IPS-15b (cell line): Measurements from ENCODE around the gene PSORS1C1.

Source experiments
- H3K27me3 ChIP-seq: one replicate; pipeline ENCODE4 v1.6.1; 2013; ENCODE audit warnings: low read length; ENCODE audit not compliant: control insufficient read depth, insufficient read depth
- H3K36me3 ChIP-seq: one replicate; pipeline ENCODE4 v1.6.1; 2013; ENCODE audit warnings: low read length; ENCODE audit not compliant: control insufficient read depth, insufficient read depth
- H3K4me1 ChIP-seq: one replicate; pipeline ENCODE4 v1.6.1; 2013; ENCODE audit warnings: mild to moderate bottlenecking, low read length; ENCODE audit not compliant: control insufficient read depth, insufficient read depth
- H3K4me3 ChIP-seq: one replicate; pipeline ENCODE4 v1.5.1; 2013; ENCODE audit warnings: low read depth, low read length
- H3K9ac ChIP-seq: one replicate; pipeline ENCODE4 v1.6.1; 2013; ENCODE audit warnings: low read depth, mild to moderate bottlenecking, low read length
- H3K9me3 ChIP-seq: one replicate; pipeline ENCODE4 v1.6.1; 2013; ENCODE audit warnings: mild to moderate bottlenecking, low read length; ENCODE audit not compliant: control insufficient read depth, insufficient read depth

PSORS1C1 gene

GRCh38 chr6:31083742-31084354 is 30.8 kb upstream of the PSORS1C1 start:
- peaks cover 10% of the 10 kb centered on the region for H3K4me1 ChIP-seq
- H3K36me3 ChIP-seq: no peaks in the 10 kb centered on the region
- H3K9ac ChIP-seq: no peak overlapping the region
- H3K9me3 ChIP-seq: no peaks in the 10 kb centered on the region
- no peaks in the 10 kb centered on the region for H3K27me3 ChIP-seq
- H3K4me3 ChIP-seq: no peak overlapping the region

- no peaks in the 10 kb centered on the region for H3K27me3 ChIP-seq
- H3K9ac ChIP-seq: no peak overlapping the region
- peaks cover 10% of the 10 kb centered on the region for H3K4me1 ChIP-seq
- H3K4me3 ChIP-seq: no peak overlapping the region
- no peaks in the 10 kb centered on the region for H3K9me3 ChIP-seq
- H3K36me3 ChIP-seq: no peaks in the 10 kb centered on the region
These were observed 27.7 kb upstream of the PSORS1C1 start for GRCh38 chr6:31086788-31087440.

- Histone ChIP-seq H3K9me3 (no peaks in the 10 kb centered on the region), H3K4me1 (peaks cover 10% of the 10 kb centered on the region), H3K36me3 (no peaks in the 10 kb centered on the region), H3K27me3 (no peaks in the 10 kb centered on the region), H3K4me3 (no peak overlapping the region), H3K9ac (no peak overlapping the region)
These were observed 27.0 kb upstream of the PSORS1C1 start for GRCh38 chr6:31087494-31088089.

GRCh38 chr6:31090275-31090972 is 24.2 kb upstream of the PSORS1C1 start:
- Histone ChIP-seq H3K9ac (no peak overlapping the region), H3K27me3 (no peaks in the 10 kb centered on the region), H3K36me3 (no peaks in the 10 kb centered on the region), H3K9me3 (no peaks in the 10 kb centered on the region), H3K4me1 (peaks cover 7% of the 10 kb centered on the region), H3K4me3 (no peak overlapping the region)

GRCh38 chr6:31090973-31091364 is 23.6 kb upstream of the PSORS1C1 start:
- Histone ChIP-seq H3K4me1 (peaks cover 7% of the 10 kb centered on the region), H3K27me3 (no peaks in the 10 kb centered on the region), H3K36me3 (no peaks in the 10 kb centered on the region), H3K9ac (no peak overlapping the region), H3K4me3 (no peak overlapping the region), H3K9me3 (no peaks in the 10 kb centered on the region)

GRCh38 chr6:31091680-31092079 is 22.9 kb upstream of the PSORS1C1 start:
- Histone ChIP-seq H3K36me3 (no peaks in the 10 kb centered on the region), H3K9ac (no peak overlapping the region), H3K4me3 (no peak overlapping the region), H3K9me3 (no peaks in the 10 kb centered on the region), H3K27me3 (no peaks in the 10 kb centered on the region), H3K4me1 (peaks cover 6% of the 10 kb centered on the region)

GRCh38 chr6:31092238-31092637 is 22.4 kb upstream of the PSORS1C1 start:
- H3K4me1 ChIP-seq: peaks cover 2% of the 10 kb centered on the region
- H3K27me3 ChIP-seq: no peaks in the 10 kb centered on the region
- no peaks in the 10 kb centered on the region for H3K36me3 ChIP-seq
- H3K9me3 ChIP-seq: no peaks in the 10 kb centered on the region
- H3K4me3 ChIP-seq: no peak overlapping the region
- no peak overlapping the region for H3K9ac ChIP-seq

GRCh38 chr6:31092769-31093505 is 21.7 kb upstream of the PSORS1C1 start:
- Histone ChIP-seq H3K4me3 (no peak overlapping the region), H3K36me3 (no peaks in the 10 kb centered on the region), H3K9me3 (no peaks in the 10 kb centered on the region), H3K27me3 (no peaks in the 10 kb centered on the region), H3K9ac (no peak overlapping the region), H3K4me1 (no peaks in the 10 kb centered on the region)

- H3K4me3 ChIP-seq: no peak overlapping the region
- no peaks in the 10 kb centered on the region for H3K27me3 ChIP-seq
- H3K4me1 ChIP-seq: no peaks in the 10 kb centered on the region
- H3K9ac ChIP-seq: no peak overlapping the region
- no peaks in the 10 kb centered on the region for H3K9me3 ChIP-seq
- no peaks in the 10 kb centered on the region for H3K36me3 ChIP-seq
These were observed 20.2 kb upstream of the PSORS1C1 start for GRCh38 chr6:31094389-31094881.

GRCh38 chr6:31096215-31096614 is 18.4 kb upstream of the PSORS1C1 start:
- Histone ChIP-seq H3K27me3 (no peaks in the 10 kb centered on the region), H3K36me3 (no peaks in the 10 kb centered on the region), H3K4me1 (no peaks in the 10 kb centered on the region), H3K4me3 (no peak overlapping the region), H3K9me3 (no peaks in the 10 kb centered on the region), H3K9ac (no peak overlapping the region)

GRCh38 chr6:31096656-31097055 is 17.9 kb upstream of the PSORS1C1 start:
- Histone ChIP-seq H3K9me3 (no peaks in the 10 kb centered on the region), H3K9ac (no peak overlapping the region), H3K4me3 (no peak overlapping the region), H3K27me3 (no peaks in the 10 kb centered on the region), H3K36me3 (no peaks in the 10 kb centered on the region), H3K4me1 (no peaks in the 10 kb centered on the region)
